Adrenal gland (tissue), 12 donors: ENCODE results near the gene WBP11. TPM values are rescaled to one million over a fixed set of nuclear protein-coding genes. Genes with fewer than 3 reads are reported as not detected.

Experiments
- DNase-seq, 7 donors: peaks; one replicate each; pipeline ENCODE4 v3.0.0-alpha.2; 2019 to 2020
- H3K27ac ChIP-seq, 5 donors: fragments of 200-600 bp; sonication (generic) in 4 of 5; 1 replicate in 3 of 5; 2 replicates in 2 of 5; pipeline versions ENCODE4 v1.5.1 to v1.8.0; 2016 to 2020; ENCODE audit warnings: mild to moderate bottlenecking in 1 of 5
- H3K27me3 ChIP-seq: fragments of 200-600 bp; 2 replicates; pipeline ENCODE4 v1.8.0; 2021
- H3K36me3 ChIP-seq, 2 donors: fragments of 200-600 bp; replicated peaks in 1 of 2; 1 replicate in 1 of 2; 2 replicates in 1 of 2; pipeline versions ENCODE4 v1.5.1 to v1.8.0; 2018 to 2022
- H3K4me1 ChIP-seq, 2 donors: fragments of 200-600 bp; replicated peaks in 1 of 2; 1 replicate in 1 of 2; 2 replicates in 1 of 2; pipeline versions ENCODE4 v1.5.1 to v1.8.0; 2018 to 2021
- H3K4me3 ChIP-seq, 4 donors: fragments of 200-600 bp; sonication (generic) in 3 of 4; one replicate each; pipeline ENCODE4 v1.5.1; 2016 to 2018
- H3K9me3 ChIP-seq, 3 donors: fragments of 200-600 bp; sonication (generic) in 1 of 3; replicated peaks in 1 of 3; 1 replicate in 2 of 3; 2 replicates in 1 of 3; pipeline versions ENCODE4 v1.5.1 to v1.8.0; 2016 to 2021
- CTCF ChIP-seq, 6 experiments: fragments of 450-650 bp in 4 of 6; fragments of 200-600 bp in 2 of 6; sonication (generic) in 1 of 6; IDR thresholded peaks; 1 replicate in 5 of 6; 2 replicates in 1 of 6; pipeline versions ENCODE4 v1.5.1 to v1.8.0; 2016 to 2021; ENCODE audit warnings: antibody characterized with exemption in 6 of 6, mild to moderate bottlenecking in 2 of 6, moderate library complexity in 1 of 6
- POLR2A ChIP-seq, 2 donors: fragments of 450-650 bp; IDR thresholded peaks; one replicate each; pipeline ENCODE4 v1.6.1; 2017; ENCODE audit warnings: antibody characterized with exemption in 2 of 2, mild to moderate bottlenecking in 2 of 2, moderate library complexity in 1 of 2
- WGBS, 4 donors: extraction: QIAGEN DNeasy Blood & Tissue Kit in 2 of 4; methylation state at CpG; one replicate each; pipeline versions ENCODE4 v1.1.5 to v1.1.7; 2013 to 2017; 5-methylcytosine and 5-hydroxymethylcytosine counted together
- intact Hi-C, 2 donors: fragments of 100-400 bp; cut with DNase I; formaldehyde crosslinking; loops; one replicate each; pipeline versions ENCODE4 v1.14.1 to v1.15.0; 2022 to 2023
- polyA plus RNA-seq, 3 donors: library from polyadenylated mRNA; stranded (reverse); fragments of 200-250 nt in 2 of 3; fragments of 350-450 nt in 1 of 3; fragmentation: Illumina TruSeq in 1 of 3; extraction: RNeasy Lipid Tissue Mini Kit (QIAGEN cat#74804) in 1 of 3; gene quantifications; one replicate each; pipeline ENCODE4 v1.2.3, GENCODE V29; 2013 to 2014
- total RNA-seq, 9 donors: library from RNA; depleted of rRNA in 4 of 9; stranded (reverse); fragments of >200 nt in 4 of 9; fragments of 120-200 nt in 1 of 9; fragmentation: NEBNext Ultra II Directional in 1 of 9; extraction: Animal tissue kit (Norgen Biotek cat#: 25700) in 1 of 9; gene quantifications; one replicate each; pipeline versions ENCODE4 v1.1.0 to v1.2.4, GENCODE V29; 2013 to 2023
- donor health status: healthy with polysubstance abuse.
- donor health status: Bipolar disorder and iron deficiency.
- donor health status: DM: yes; HTN: yes; CAD: no.
- donor health status: DM: no; HTN: no; CAD: no.
- donor health status: DM: no; HTN: no; CAD: no.
- donor health status: DM: yes; HTN: yes; CAD: no.

The WBP11 gene
- total and polyA plus RNA-seq, 12 donors: 11.5 to 112 (median 24.8) TPM

- intact Hi-C loops: no loop called here
- Histone ChIP-seq H3K27me3 (no peaks in the 10 kb centered on the region), H3K27ac (peak overlapping the region in 3 of 5 donors; percentile 5 to 72 (median 41)), H3K4me1 (peaks cover 7 to 28% of the 10 kb centered on the region in 2 donors), H3K9me3 (no peaks in the 10 kb centered on the region), H3K4me3 (no peak overlapping the region), H3K36me3 (no peaks in the 10 kb centered on the region)
- 16 to 21% (median 19%) methylated on average over 1 of the region's 1 CpG for WGBS, 4 donors
- DNase-seq: peak in 1 of 7 donors; percentile 49
- no peak for TF ChIP-seq CTCF (IDR thresholded peaks at IDR 0.05)
Measured at GRCh38 chr12:14833952-14834351, 30.7 kb upstream of the WBP11 start.

- H3K4me3 ChIP-seq: no peak overlapping the region
- DNase-seq: no peak
- 87 to 94% (median 90%) methylated on average over 3 of the region's 3 CpGs for WGBS, 4 donors
- H3K4me1 ChIP-seq: peaks cover 7 to 28% of the 10 kb centered on the region in 2 donors
- H3K36me3 ChIP-seq: no peaks in the 10 kb centered on the region
- intact Hi-C loops: no loop called here
- no peak for TF ChIP-seq POLR2A (IDR thresholded peaks at IDR 0.05)
- TF ChIP-seq CTCF (IDR thresholded peaks at IDR 0.05): no peak
- H3K9me3 ChIP-seq: no peaks in the 10 kb centered on the region
- no peaks in the 10 kb centered on the region for H3K27me3 ChIP-seq
- peak overlapping the region in 3 of 5 donors; percentile 5 to 72 (median 41) for H3K27ac ChIP-seq
Measured at GRCh38 chr12:14833336-14833735, 30.1 kb upstream of the WBP11 start.

GRCh38 chr12:14828892-14829291 is 25.6 kb upstream of the WBP11 start:
- no peaks in the 10 kb centered on the region for H3K36me3 ChIP-seq
- DNase-seq: peak in 5 of 7 donors; percentile 28 to 62 (median 32)
- no peak overlapping the region for H3K4me3 ChIP-seq
- no peak overlapping the region for H3K27ac ChIP-seq
- intact Hi-C loops: no loop called here
- no peaks in the 10 kb centered on the region for H3K9me3 ChIP-seq
- TF ChIP-seq POLR2A (IDR thresholded peaks at IDR 0.05) (no peak), CTCF (IDR thresholded peaks at IDR 0.05) (no peak)
- H3K27me3 ChIP-seq: no peaks in the 10 kb centered on the region
- no peaks in the 10 kb centered on the region for H3K4me1 ChIP-seq

- TF ChIP-seq POLR2A (IDR thresholded peaks at IDR 0.05) (no peak), CTCF (IDR thresholded peaks at IDR 0.05) (no peak)
- DNase-seq: no peak
- intact Hi-C loops: no loop called here
- H3K9me3 ChIP-seq: no peaks in the 10 kb centered on the region
- no peaks in the 10 kb centered on the region for H3K4me1 ChIP-seq
- peak overlapping the region in 1 of 5 donors; percentile 1 for H3K27ac ChIP-seq
- WGBS, 4 donors: 89 to 98% (median 94%) methylated on average over 2 of the region's 2 CpGs
- no peaks in the 10 kb centered on the region for H3K36me3 ChIP-seq
- no peak overlapping the region for H3K4me3 ChIP-seq
- no peaks in the 10 kb centered on the region for H3K27me3 ChIP-seq
Measured at GRCh38 chr12:14827043-14827442, 23.8 kb upstream of the WBP11 start.
